HepG2 (cell line): ENCODE results near the gene CDKN1A. TPM values are rescaled to one million over a fixed set of nuclear protein-coding genes. Genes with fewer than 3 reads are reported as not detected.

Source experiments
- ARNT ChIP-seq: fragments of 450-650 bp; IDR thresholded peaks from 2 replicates; pipeline ENCODE4 v1.6.1; 2017
- BRD4 ChIP-seq: sonication (generic); formaldehyde crosslinking; IDR thresholded peaks from 2 replicates; pipeline ENCODE4 v1.4.0; 2020; ENCODE audit warnings: missing genetic modification reagents
- GFI1 ChIP-seq: sonication (generic); formaldehyde crosslinking; IDR thresholded peaks from 2 replicates; pipeline ENCODE4 v1.5.0; 2020; ENCODE audit warnings: missing genetic modification reagents, mild to moderate bottlenecking, borderline replicate concordance
- HOXA5 ChIP-seq: sonication (generic); formaldehyde crosslinking; IDR thresholded peaks from 2 replicates; pipeline ENCODE4 v1.4.0; 2020; ENCODE audit warnings: missing genetic modification reagents
- JUNB ChIP-seq: sonication (generic); formaldehyde crosslinking; IDR thresholded peaks from 2 replicates; pipeline ENCODE4 v1.8.0; 2022; ENCODE audit warnings: missing genetic modification reagents, mild to moderate bottlenecking, borderline replicate concordance
- MIER3 ChIP-seq: IDR thresholded peaks from 2 replicates; pipeline ENCODE4 v1.6.1; 2016; ENCODE audit warnings: missing compliant biosample characterization, borderline replicate concordance
- NRL ChIP-seq: sonication (generic); formaldehyde crosslinking; IDR thresholded peaks from 2 replicates; pipeline ENCODE4 v1.5.0; 2020; ENCODE audit warnings: missing genetic modification reagents, mild to moderate bottlenecking, moderate library complexity, borderline replicate concordance
- POLR2G ChIP-seq: fragments of 200-400 bp; formaldehyde crosslinking; IDR thresholded peaks from 2 replicates; pipeline ENCODE4 v1.6.1; 2018; ENCODE audit warnings: mild to moderate bottlenecking, low read depth, low read length, moderate library complexity
- PPARG ChIP-seq: conservative IDR thresholded peaks from 2 replicates; pipeline ENCODE4 v1.6.1; 2016; ENCODE audit warnings: missing biosample characterization, missing genetic modification reagents
- PRPF4 ChIP-seq: fragments of 200-400 bp; formaldehyde crosslinking; IDR thresholded peaks from 2 replicates; pipeline ENCODE4 v1.6.1; 2016; ENCODE audit warnings: low read length, low read depth; ENCODE audit not compliant: poor library complexity, severe bottlenecking
- SIX4 ChIP-seq: sonication (generic); formaldehyde crosslinking; IDR thresholded peaks from 2 replicates; pipeline ENCODE4 v1.4.0; 2020; ENCODE audit warnings: missing genetic modification reagents
- ZBTB3 ChIP-seq: sonication (generic); formaldehyde crosslinking; IDR thresholded peaks from 2 replicates; pipeline ENCODE4 v1.4.0; 2020; ENCODE audit warnings: low read depth, mild to moderate bottlenecking, moderate library complexity, missing genetic modification reagents, borderline replicate concordance
- ZFP36L1 ChIP-seq: sonication (generic); formaldehyde crosslinking; IDR thresholded peaks from 2 replicates; pipeline ENCODE4 v1.8.0; 2022; ENCODE audit warnings: mild to moderate bottlenecking, missing genetic modification reagents, moderate library complexity
- ZFP37 ChIP-seq: sonication (generic); formaldehyde crosslinking; IDR thresholded peaks from 2 replicates; pipeline ENCODE4 v1.4.0; 2020; ENCODE audit warnings: missing genetic modification reagents, borderline replicate concordance
- ZMYM2 ChIP-seq: sonication (generic); formaldehyde crosslinking; IDR thresholded peaks from 2 replicates; pipeline ENCODE4 v1.8.0; 2022; ENCODE audit warnings: mild to moderate bottlenecking, missing genetic modification reagents
- ZNF30 ChIP-seq: sonication (generic); formaldehyde crosslinking; IDR thresholded peaks from 2 replicates; pipeline ENCODE4 v1.5.0; 2020; ENCODE audit warnings: mild to moderate bottlenecking, missing genetic modification reagents
- polyA plus RNA-seq, 8 experiments: library from polyadenylated mRNA; depleted of rRNA in 3 of 8; stranded (reverse) in 7 of 8; unstranded in 1 of 8; fragments of >200 nt; fragmentation: Illumina TruSeq in 4 of 8; extraction: Trizol in 4 of 8; gene quantifications; 2 replicates each; pipeline versions ENCODE4 v1.2.1 to v1.2.3, GENCODE V29; 2011 to 2016; ENCODE audit warnings: low read depth in 4 of 8, missing spikeins in 1 of 8, mixed read lengths in 1 of 8; ENCODE audit not compliant: insufficient read depth in 1 of 8
- total RNA-seq, 5 experiments: library from RNA; depleted of rRNA; stranded (reverse); fragments of >200 nt; fragmentation: Illumina TruSeq; extraction: Trizol; gene quantifications; 2 replicates each; pipeline ENCODE4 v1.2.3, GENCODE V29; 2016; ENCODE audit warnings: low read depth in 1 of 5
- TF ChIP-seq, protein P1 (sequence below): sonication (generic); formaldehyde crosslinking; IDR thresholded peaks from 2 replicates; pipeline ENCODE4 v1.4.0; 2020; ENCODE audit warnings: missing genetic modification reagents
- TF ChIP-seq, protein P2 (sequence below): IDR thresholded peaks from 2 replicates; pipeline ENCODE4 v1.6.1; 2016; ENCODE audit warnings: missing genetic modification reagents, missing compliant biosample characterization
- TF ChIP-seq, protein P3 (sequence below), 2 experiments: fragments of 450-650 bp in 1 of 2; sonication (generic) in 1 of 2; formaldehyde crosslinking; IDR thresholded peaks; 2 replicates each; pipeline versions ENCODE4 v1.5.0 to v1.8.0; 2020 to 2022; ENCODE audit warnings: mild to moderate bottlenecking in 1 of 2, missing genetic modification reagents in 1 of 2
- TF ChIP-seq, protein P4 (sequence below): sonication (generic); formaldehyde crosslinking; IDR thresholded peaks from 2 replicates; pipeline ENCODE4 v1.4.0; 2020; ENCODE audit warnings: low read depth, missing genetic modification reagents

Gene CDKN1A
- total and polyA plus RNA-seq, 2 of the 13 experiments (the other 11 are each of a cell fraction or from before 2014, with no cell fraction given): 60.7 to 92.1 TPM

DNA sequence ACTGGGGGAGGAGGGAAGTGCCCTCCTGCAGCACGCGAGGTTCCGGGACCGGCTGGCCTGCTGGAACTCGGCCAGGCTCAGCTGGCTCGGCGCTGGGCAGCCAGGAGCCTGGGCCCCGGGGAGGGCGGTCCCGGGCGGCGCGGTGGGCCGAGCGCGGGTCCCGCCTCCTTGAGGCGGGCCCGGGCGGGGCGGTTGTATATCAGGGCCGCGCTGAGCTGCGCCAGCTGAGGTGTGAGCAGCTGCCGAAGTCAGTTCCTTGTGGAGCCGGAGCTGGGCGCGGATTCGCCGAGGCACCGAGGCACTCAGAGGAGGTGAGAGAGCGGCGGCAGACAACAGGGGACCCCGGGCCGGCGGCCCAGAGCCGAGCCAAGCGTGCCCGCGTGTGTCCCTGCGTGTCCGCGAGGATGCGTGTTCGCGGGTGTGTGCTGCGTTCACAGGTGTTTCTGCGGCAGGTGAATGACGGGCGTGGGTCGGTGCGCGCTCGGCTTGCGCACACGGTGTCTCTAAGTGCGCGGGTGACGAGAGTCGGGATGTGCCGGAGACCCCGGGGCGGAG lies at the start of gene CDKN1A (continued):
- TF ChIP-seq SIX4 (CRISPR knock-in tag): peak; percentile 44; the same call in 1 of the 2 replicates
- TF ChIP-seq, protein P1, sequence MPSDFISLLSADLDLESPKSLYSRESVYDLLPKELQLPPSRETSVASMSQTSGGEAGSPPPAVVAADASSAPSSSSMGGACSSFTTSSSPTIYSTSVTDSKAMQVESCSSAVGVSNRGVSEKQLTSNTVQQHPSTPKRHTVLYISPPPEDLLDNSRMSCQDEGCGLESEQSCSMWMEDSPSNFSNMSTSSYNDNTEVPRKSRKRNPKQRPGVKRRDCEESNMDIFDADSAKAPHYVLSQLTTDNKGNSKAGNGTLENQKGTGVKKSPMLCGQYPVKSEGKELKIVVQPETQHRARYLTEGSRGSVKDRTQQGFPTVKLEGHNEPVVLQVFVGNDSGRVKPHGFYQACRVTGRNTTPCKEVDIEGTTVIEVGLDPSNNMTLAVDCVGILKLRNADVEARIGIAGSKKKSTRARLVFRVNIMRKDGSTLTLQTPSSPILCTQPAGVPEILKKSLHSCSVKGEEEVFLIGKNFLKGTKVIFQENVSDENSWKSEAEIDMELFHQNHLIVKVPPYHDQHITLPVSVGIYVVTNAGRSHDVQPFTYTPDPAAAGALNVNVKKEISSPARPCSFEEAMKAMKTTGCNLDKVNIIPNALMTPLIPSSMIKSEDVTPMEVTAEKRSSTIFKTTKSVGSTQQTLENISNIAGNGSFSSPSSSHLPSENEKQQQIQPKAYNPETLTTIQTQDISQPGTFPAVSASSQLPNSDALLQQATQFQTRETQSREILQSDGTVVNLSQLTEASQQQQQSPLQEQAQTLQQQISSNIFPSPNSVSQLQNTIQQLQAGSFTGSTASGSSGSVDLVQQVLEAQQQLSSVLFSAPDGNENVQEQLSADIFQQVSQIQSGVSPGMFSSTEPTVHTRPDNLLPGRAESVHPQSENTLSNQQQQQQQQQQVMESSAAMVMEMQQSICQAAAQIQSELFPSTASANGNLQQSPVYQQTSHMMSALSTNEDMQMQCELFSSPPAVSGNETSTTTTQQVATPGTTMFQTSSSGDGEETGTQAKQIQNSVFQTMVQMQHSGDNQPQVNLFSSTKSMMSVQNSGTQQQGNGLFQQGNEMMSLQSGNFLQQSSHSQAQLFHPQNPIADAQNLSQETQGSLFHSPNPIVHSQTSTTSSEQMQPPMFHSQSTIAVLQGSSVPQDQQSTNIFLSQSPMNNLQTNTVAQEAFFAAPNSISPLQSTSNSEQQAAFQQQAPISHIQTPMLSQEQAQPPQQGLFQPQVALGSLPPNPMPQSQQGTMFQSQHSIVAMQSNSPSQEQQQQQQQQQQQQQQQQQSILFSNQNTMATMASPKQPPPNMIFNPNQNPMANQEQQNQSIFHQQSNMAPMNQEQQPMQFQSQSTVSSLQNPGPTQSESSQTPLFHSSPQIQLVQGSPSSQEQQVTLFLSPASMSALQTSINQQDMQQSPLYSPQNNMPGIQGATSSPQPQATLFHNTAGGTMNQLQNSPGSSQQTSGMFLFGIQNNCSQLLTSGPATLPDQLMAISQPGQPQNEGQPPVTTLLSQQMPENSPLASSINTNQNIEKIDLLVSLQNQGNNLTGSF (CRISPR knock-in tag): peak; percentile 50
- peak; percentile 51; the same call in 1 of the 2 replicates for TF ChIP-seq BRD4 (CRISPR knock-in tag)
- TF ChIP-seq, protein P2, sequence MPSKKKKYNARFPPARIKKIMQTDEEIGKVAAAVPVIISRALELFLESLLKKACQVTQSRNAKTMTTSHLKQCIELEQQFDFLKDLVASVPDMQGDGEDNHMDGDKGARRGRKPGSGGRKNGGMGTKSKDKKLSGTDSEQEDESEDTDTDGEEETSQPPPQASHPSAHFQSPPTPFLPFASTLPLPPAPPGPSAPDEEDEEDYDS (CRISPR knock-in tag): peak; percentile 100
- no peak for TF ChIP-seq ARNT
- TF ChIP-seq, protein P3, sequence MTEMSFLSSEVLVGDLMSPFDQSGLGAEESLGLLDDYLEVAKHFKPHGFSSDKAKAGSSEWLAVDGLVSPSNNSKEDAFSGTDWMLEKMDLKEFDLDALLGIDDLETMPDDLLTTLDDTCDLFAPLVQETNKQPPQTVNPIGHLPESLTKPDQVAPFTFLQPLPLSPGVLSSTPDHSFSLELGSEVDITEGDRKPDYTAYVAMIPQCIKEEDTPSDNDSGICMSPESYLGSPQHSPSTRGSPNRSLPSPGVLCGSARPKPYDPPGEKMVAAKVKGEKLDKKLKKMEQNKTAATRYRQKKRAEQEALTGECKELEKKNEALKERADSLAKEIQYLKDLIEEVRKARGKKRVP (CRISPR knock-in tag; IDR thresholded peaks at IDR 0.05): no peak
- peak; percentile 92 for TF ChIP-seq ZFP36L1
- TF ChIP-seq ZMYM2: no peak; the same call in 1 of the 2 replicates
- no peak for TF ChIP-seq PRPF4
- no peak; the same call in 1 of the 2 replicates for TF ChIP-seq ZBTB3 (CRISPR knock-in tag)
- TF ChIP-seq GFI1 (CRISPR knock-in tag): peak; percentile 50
- TF ChIP-seq JUNB: no peak
- TF ChIP-seq, protein P4, sequence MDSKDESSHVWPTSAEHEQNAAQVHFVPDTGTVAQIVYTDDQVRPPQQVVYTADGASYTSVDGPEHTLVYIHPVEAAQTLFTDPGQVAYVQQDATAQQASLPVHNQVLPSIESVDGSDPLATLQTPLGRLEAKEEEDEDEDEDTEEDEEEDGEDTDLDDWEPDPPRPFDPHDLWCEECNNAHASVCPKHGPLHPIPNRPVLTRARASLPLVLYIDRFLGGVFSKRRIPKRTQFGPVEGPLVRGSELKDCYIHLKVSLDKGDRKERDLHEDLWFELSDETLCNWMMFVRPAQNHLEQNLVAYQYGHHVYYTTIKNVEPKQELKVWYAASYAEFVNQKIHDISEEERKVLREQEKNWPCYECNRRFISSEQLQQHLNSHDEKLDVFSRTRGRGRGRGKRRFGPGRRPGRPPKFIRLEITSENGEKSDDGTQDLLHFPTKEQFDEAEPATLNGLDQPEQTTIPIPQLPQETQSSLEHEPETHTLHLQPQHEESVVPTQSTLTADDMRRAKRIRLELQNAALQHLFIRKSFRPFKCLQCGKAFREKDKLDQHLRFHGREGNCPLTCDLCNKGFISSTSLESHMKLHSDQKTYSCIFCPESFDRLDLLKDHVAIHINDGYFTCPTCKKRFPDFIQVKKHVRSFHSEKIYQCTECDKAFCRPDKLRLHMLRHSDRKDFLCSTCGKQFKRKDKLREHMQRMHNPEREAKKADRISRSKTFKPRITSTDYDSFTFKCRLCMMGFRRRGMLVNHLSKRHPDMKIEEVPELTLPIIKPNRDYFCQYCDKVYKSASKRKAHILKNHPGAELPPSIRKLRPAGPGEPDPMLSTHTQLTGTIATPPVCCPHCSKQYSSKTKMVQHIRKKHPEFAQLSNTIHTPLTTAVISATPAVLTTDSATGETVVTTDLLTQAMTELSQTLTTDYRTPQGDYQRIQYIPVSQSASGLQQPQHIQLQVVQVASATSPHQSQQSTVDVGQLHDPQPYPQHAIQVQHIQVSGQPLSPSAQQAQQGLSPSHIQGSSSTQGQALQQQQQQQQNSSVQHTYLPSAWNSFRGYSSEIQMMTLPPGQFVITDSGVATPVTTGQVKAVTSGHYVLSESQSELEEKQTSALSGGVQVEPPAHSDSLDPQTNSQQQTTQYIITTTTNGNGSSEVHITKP (CRISPR knock-in tag): peak; percentile 25; the same call in 1 of the 2 replicates
- peak; percentile 90 for TF ChIP-seq HOXA5 (CRISPR knock-in tag)
- peak; percentile 91 for TF ChIP-seq NRL (CRISPR knock-in tag)
- TF ChIP-seq ZFP37: peak; percentile 90; the same call in 1 of the 2 replicates
- TF ChIP-seq ZNF30 (CRISPR knock-in tag): peak; percentile 59; the same call in 1 of the 2 replicates
- TF ChIP-seq PPARG: peak; percentile 45
- peak; percentile 77; the same call in 1 of the 2 replicates for TF ChIP-seq MIER3 (CRISPR knock-in tag)
- TF ChIP-seq POLR2G: peak; percentile 99
